LNCaP clone FGC (cell line): ENCODE data around the gene LRIT3.
A peak's percentile ranks its signal among the peaks of the same experiment; 100 is the strongest.

Experiments used
- DNase-seq: peaks from one replicate; pipeline ENCODE4 v3.0.0-alpha.2; 2011; ENCODE audit warnings: low read depth
- H3K4me3 ChIP-seq: 2 replicates; pipeline ENCODE4 v1.5.1; 2011; ENCODE audit warnings: mild to moderate bottlenecking, low read depth, low read length, control low read depth
- CTCF ChIP-seq: IDR thresholded peaks from 2 replicates; pipeline ENCODE4 v1.5.1; 2012; ENCODE audit warnings: mild to moderate bottlenecking; ENCODE audit not compliant: control insufficient read depth, insufficient read depth; ENCODE audit errors: extremely low read depth

Gene LRIT3

GRCh38 chr4:109810552-109811387, 37.1 kb upstream of the LRIT3 start:
- H3K4me3 ChIP-seq, result no peak overlapping the region
- DNase-seq, result no peak
- no peak for TF ChIP-seq CTCF

- DNase-seq, result no peak
- no peak for TF ChIP-seq CTCF
- H3K4me3 ChIP-seq, result no peak overlapping the region
Measured at GRCh38 chr4:109811707-109812106, 36.2 kb upstream of the LRIT3 start.

GRCh38 chr4:109815151-109816081, 32.5 kb upstream of the LRIT3 start, which contains the start of gene GAR1:
TSS of gene GAR1 (plus strand) at chr4:109815762. CDS start at chr4:109816165, 403 bp downstream.
- H3K4me3 ChIP-seq, result peak within 1 kb of the TSS; percentile 78
- TF ChIP-seq CTCF, result no peak
- DNase-seq, result peak; percentile 89

- DNase-seq, result no peak
- no peak for TF ChIP-seq CTCF
- H3K4me3 ChIP-seq, result peak overlapping the region; percentile 78
Measured at GRCh38 chr4:109816082-109816442, 31.8 kb upstream of the LRIT3 start.

GRCh38 chr4:109816894-109817293, 31.0 kb upstream of the LRIT3 start:
- peak overlapping the region; percentile 78 for H3K4me3 ChIP-seq
- TF ChIP-seq CTCF, result no peak
- no peak for DNase-seq

GRCh38 chr4:109818268-109818667, 29.6 kb upstream of the LRIT3 start:
- no peak for TF ChIP-seq CTCF
- no peak for DNase-seq
- H3K4me3 ChIP-seq, result no peak overlapping the region
